ENCODE measurements around the gene ABCD1.

GRCh38 chrX:153750127-153750774, 25.6 kb downstream of the ABCD1 start:
- TF ChIP-seq CTCF (IDR thresholded peaks at IDR 0.05) (no peak), POLR2A (IDR thresholded peaks at IDR 0.05) (no peak), POLR2AphosphoS5 (IDR thresholded peaks at IDR 0.05) (no peak), EP300 (IDR thresholded peaks at IDR 0.05) (no peak)
